Sigmoid colon (tissue), 7 donors: ENCODE measurements around the gene TBC1D9B. TPM values are rescaled to one million over a fixed set of nuclear protein-coding genes. Genes with fewer than 3 reads are reported as not detected.

Experiments used
- DNase-seq: peaks from one replicate; pipeline ENCODE4 v3.0.0-alpha.2; 2019
- H3K27ac ChIP-seq, 4 donors: fragments of 200-600 bp; sonication (generic); one replicate each; pipeline ENCODE4 v1.5.1; 2016 to 2019; ENCODE audit warnings: mild to moderate bottlenecking in 1 of 4
- H3K27me3 ChIP-seq, 3 donors: fragments of 200-600 bp; sonication (generic); one replicate each; pipeline ENCODE4 v1.5.1; 2019; ENCODE audit warnings: mild to moderate bottlenecking in 1 of 3
- H3K36me3 ChIP-seq, 4 donors: fragments of 200-600 bp; sonication (generic); one replicate each; pipeline ENCODE4 v1.5.1; 2016 to 2019
- H3K4me1 ChIP-seq, 4 donors: fragments of 200-600 bp; sonication (generic); one replicate each; pipeline ENCODE4 v1.5.1; 2017 to 2019
- H3K4me3 ChIP-seq, 4 donors: fragments of 200-600 bp; sonication (generic); one replicate each; pipeline ENCODE4 v1.5.1; 2017 to 2019; ENCODE audit warnings: mild to moderate bottlenecking in 2 of 4, moderate library complexity in 1 of 4
- H3K9me3 ChIP-seq, 4 donors: fragments of 200-600 bp in 3 of 4; sonication (generic) in 3 of 4; one replicate each; pipeline versions ENCODE4 v1.5.1 to v1.6.1; 2013 to 2019
- CTCF ChIP-seq, 4 experiments: fragments of 450-650 bp in 3 of 4; fragments of 200-600 bp in 1 of 4; IDR thresholded peaks; one replicate each; pipeline ENCODE4 v1.5.1; 2016 to 2019; ENCODE audit warnings: antibody characterized with exemption in 4 of 4, mild to moderate bottlenecking in 3 of 4, moderate library complexity in 2 of 4
- EP300 ChIP-seq, 4 donors: sonication (generic); formaldehyde crosslinking; IDR thresholded peaks; one replicate each; pipeline ENCODE4 v1.6.1; 2017; ENCODE audit warnings: antibody characterized with exemption in 4 of 4
- POLR2A ChIP-seq, 2 donors: fragments of 450-650 bp; IDR thresholded peaks; one replicate each; pipeline ENCODE4 v1.6.1; 2016; ENCODE audit warnings: antibody characterized with exemption in 2 of 2, mild to moderate bottlenecking in 2 of 2, moderate library complexity in 2 of 2
- POLR2AphosphoS5 ChIP-seq, 4 donors: sonication (generic); formaldehyde crosslinking; IDR thresholded peaks; one replicate each; pipeline ENCODE4 v1.6.1; 2017; ENCODE audit warnings: antibody characterized with exemption in 4 of 4
- WGBS, 2 donors: extraction: QIAGEN DNeasy Blood & Tissue Kit; methylation state at CpG; one replicate each; pipeline ENCODE4 v1.1.7; 2013; 5-methylcytosine and 5-hydroxymethylcytosine counted together
- intact Hi-C: fragments of 100-400 bp; cut with DNase I; formaldehyde crosslinking; loops from one replicate; pipeline ENCODE4 v1.15.1; 2023
- polyA plus RNA-seq, 3 donors: library from polyadenylated mRNA; stranded (reverse); fragments of 200-250 nt; gene quantifications; one replicate each; pipeline ENCODE4 v1.2.3, GENCODE V29; 2013
- total RNA-seq, 4 donors: library from RNA; depleted of rRNA; stranded (reverse); fragments of >200 nt; gene quantifications; one replicate each; pipeline ENCODE4 v1.1.0, GENCODE V29; 2016
- donor health status: healthy with polysubstance abuse.
- donor health status: Bipolar disorder and iron deficiency.
- donor health status: healthy.

TBC1D9B gene
- total and polyA plus RNA-seq, 7 donors = 35.4 to 1,545 (median 291) TPM

GRCh38 chr5:179895861-179896260 lies 11.8 kb downstream of the TBC1D9B start:
- Histone ChIP-seq H3K27ac (no peak overlapping the region), H3K4me1 (no peaks in the 10 kb centered on the region), H3K4me3 (no peak overlapping the region), H3K9me3 (no peaks in the 10 kb centered on the region), H3K36me3 (peaks cover 32 to 94% (median 62%) of the 10 kb centered on the region in 4 donors), H3K27me3 (no peaks in the 10 kb centered on the region)
- TF ChIP-seq POLR2AphosphoS5 (IDR thresholded peaks at IDR 0.05) (no peak), POLR2A (IDR thresholded peaks at IDR 0.05) (no peak), EP300 (IDR thresholded peaks at IDR 0.05) (no peak), CTCF (IDR thresholded peaks at IDR 0.05) (no peak)
- no peak for DNase-seq
- intact Hi-C loops = no loop called here
- WGBS, 2 donors = 89 to 90% methylated on average over 6 of the region's 6 CpGs

DNA sequence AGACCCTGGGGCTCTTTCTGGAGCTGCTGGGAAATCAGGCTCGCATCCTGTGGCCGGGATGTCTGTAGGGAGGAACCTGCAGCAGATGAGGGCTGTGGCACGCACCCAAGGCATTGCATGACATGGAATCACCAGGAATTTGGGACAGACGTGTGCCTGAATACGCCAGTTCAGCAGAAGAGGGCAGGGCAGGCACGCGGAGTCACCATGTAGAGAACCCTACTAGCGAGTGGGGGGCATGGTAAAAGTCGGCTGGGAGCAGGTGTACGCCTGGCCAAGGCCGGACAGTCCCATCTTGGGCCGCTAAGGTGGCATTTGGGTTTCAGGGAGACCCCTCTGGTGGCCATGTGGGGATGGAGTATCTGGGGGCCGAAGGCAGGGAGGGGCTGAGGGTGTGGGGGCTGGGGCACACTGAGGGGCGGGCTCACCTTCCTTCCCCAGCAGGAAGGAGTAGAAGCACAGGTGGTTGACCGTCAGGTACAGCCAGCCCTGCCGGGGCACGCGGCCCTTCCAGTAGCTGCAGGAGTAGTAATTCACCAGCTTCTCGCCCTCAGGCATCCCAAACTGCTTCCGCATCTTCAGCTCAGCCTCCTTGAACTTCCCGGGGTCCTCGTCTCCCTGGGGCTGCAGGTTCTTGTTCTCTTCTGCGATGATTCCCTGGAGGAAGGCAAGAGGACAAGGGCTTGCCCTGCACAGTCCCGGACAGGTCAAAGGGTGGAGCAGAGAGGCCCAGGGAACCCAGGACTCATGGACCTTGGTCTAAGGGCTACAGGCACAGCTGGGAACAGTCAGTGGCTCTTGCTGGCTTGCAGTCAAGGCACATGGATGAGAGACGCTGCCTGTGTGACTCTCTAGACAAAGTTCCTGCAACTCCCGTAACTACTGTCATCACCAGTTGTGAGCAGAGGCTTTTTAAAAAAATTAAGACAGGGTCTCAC lies 13.5 kb downstream of the TBC1D9B start:
- H3K27ac ChIP-seq = no peak overlapping the region
- 92 to 93% methylated on average over 26 of the region's 26 CpGs for WGBS, 2 donors
- H3K4me3 ChIP-seq = no peak overlapping the region
- TF ChIP-seq POLR2AphosphoS5 (IDR thresholded peaks at IDR 0.05) = no peak
- no peak for TF ChIP-seq CTCF (IDR thresholded peaks at IDR 0.05)
- TF ChIP-seq EP300 (IDR thresholded peaks at IDR 0.05) = no peak
- no peak for TF ChIP-seq POLR2A (IDR thresholded peaks at IDR 0.05)
- intact Hi-C loops = no loop called here
- H3K4me1 ChIP-seq = no peaks in the 10 kb centered on the region
- DNase-seq = no peak
- no peaks in the 10 kb centered on the region for H3K27me3 ChIP-seq
- H3K9me3 ChIP-seq = no peaks in the 10 kb centered on the region
- peaks cover 42 to 100% (median 71%) of the 10 kb centered on the region in 4 donors for H3K36me3 ChIP-seq

GRCh38 chr5:179893076-179893957 lies 14.4 kb downstream of the TBC1D9B start:
- H3K9me3 ChIP-seq = no peaks in the 10 kb centered on the region
- H3K4me1 ChIP-seq = no peaks in the 10 kb centered on the region
- peaks cover 40 to 100% (median 66%) of the 10 kb centered on the region in 4 donors for H3K36me3 ChIP-seq
- no peak overlapping the region for H3K27ac ChIP-seq
- no peaks in the 10 kb centered on the region for H3K27me3 ChIP-seq
- TF ChIP-seq CTCF (IDR thresholded peaks at IDR 0.05) (no peak), EP300 (IDR thresholded peaks at IDR 0.05) (no peak), POLR2A (IDR thresholded peaks at IDR 0.05) (no peak), POLR2AphosphoS5 (IDR thresholded peaks at IDR 0.05) (no peak)
- WGBS, 2 donors = 95 to 96% methylated on average over 31 of the region's 31 CpGs
- H3K4me3 ChIP-seq = no peak overlapping the region
- intact Hi-C loops = no loop called here
- DNase-seq = no peak

GRCh38 chr5:179892255-179892654 lies 15.4 kb downstream of the TBC1D9B start:
- Histone ChIP-seq H3K36me3 (peaks cover 41 to 100% (median 62%) of the 10 kb centered on the region in 4 donors), H3K9me3 (no peaks in the 10 kb centered on the region), H3K27me3 (no peaks in the 10 kb centered on the region), H3K4me1 (no peaks in the 10 kb centered on the region), H3K27ac (no peak overlapping the region), H3K4me3 (no peak overlapping the region)
- intact Hi-C loops = no loop called here
- no peak for DNase-seq
- TF ChIP-seq POLR2A (IDR thresholded peaks at IDR 0.05) (no peak), POLR2AphosphoS5 (IDR thresholded peaks at IDR 0.05) (no peak), CTCF (IDR thresholded peaks at IDR 0.05) (no peak), EP300 (IDR thresholded peaks at IDR 0.05) (no peak)
- WGBS, 2 donors = 89 to 90% methylated on average over 5 of the region's 5 CpGs
